Cardiac fibroblast (primary cell): ENCODE results near the gene DEGS1.
A peak's percentile ranks its signal among the peaks of the same experiment; 100 is the strongest.

Source experiments
- DNase-seq, 2 donors: peaks; one replicate each; pipeline versions ENCODE4 v3.0.0 to v3.0.0-alpha.2; 2010; ENCODE audit warnings: low read depth in 2 of 2
- H3K4me3 ChIP-seq, 2 donors: replicated peaks in 1 of 2; 1 replicate in 1 of 2; 2 replicates in 1 of 2; pipeline ENCODE4 v1.5.1; 2011; ENCODE audit warnings: low read depth in 2 of 2, low read length in 2 of 2, mild to moderate bottlenecking in 2 of 2, moderate library complexity in 1 of 2
- CTCF ChIP-seq: IDR thresholded peaks from one replicate; pipeline ENCODE4 v1.5.1; 2011; ENCODE audit warnings: low read depth, mild to moderate bottlenecking, low read length, inconsistent platforms

The DEGS1 gene

GRCh38 chr1:224169718-224170270 is 13.2 kb upstream of the DEGS1 start:
- no peak for TF ChIP-seq CTCF
- no peak for DNase-seq
- no peak overlapping the region for H3K4me3 ChIP-seq

- H3K4me3 ChIP-seq = no peak overlapping the region
- DNase-seq = no peak
- TF ChIP-seq CTCF = no peak
Observed at GRCh38 chr1:224170343-224170742, 12.7 kb upstream of the DEGS1 start.

GRCh38 chr1:224170748-224171478 is 12.1 kb upstream of the DEGS1 start:
- TF ChIP-seq CTCF = peak; percentile 50
- H3K4me3 ChIP-seq = no peak overlapping the region
- DNase-seq = peak; percentile 34 to 43

GRCh38 chr1:224172229-224172628 is 10.8 kb upstream of the DEGS1 start:
- DNase-seq = no peak
- no peak overlapping the region for H3K4me3 ChIP-seq
- TF ChIP-seq CTCF = no peak

GRCh38 chr1:224173523-224173922 is 9.5 kb upstream of the DEGS1 start:
- DNase-seq = no peak
- H3K4me3 ChIP-seq = no peak overlapping the region
- no peak for TF ChIP-seq CTCF

- TF ChIP-seq CTCF = peak; percentile 11
- peak; percentile 17 to 18 for DNase-seq
- H3K4me3 ChIP-seq = no peak overlapping the region
Observed at GRCh38 chr1:224175617-224176016, 7.4 kb upstream of the DEGS1 start.
